Measurements from ENCODE around the gene CADPS2.

- TF ChIP-seq CTCF (IDR thresholded peaks at IDR 0.05), result no peak
- no peak for TF ChIP-seq POLR2A (IDR thresholded peaks at IDR 0.05)
Measured at GRCh38 chr7:122727759-122728158, 158.5 kb downstream of the CADPS2 start.
